H1 (cell line): ENCODE results near the gene SPECC1. TPM values are rescaled to one million over a fixed set of nuclear protein-coding genes. Genes with fewer than 3 reads are reported as not detected.
"Not testable (repeated sequence)": the region's sequence is repeated elsewhere in the genome, so short reads cannot be mapped to it uniquely, and the experiment has no call there.

Experiments used
- CTCF ChIA-PET: fragments of 300-600 bp; sonication (Branson Sonifier 250); formaldehyde crosslinking; loops from one replicate; lab custom pipeline; 2021; ENCODE audit not compliant: partially characterized antibody; lab: Charles Lee
- POLR2A ChIA-PET: fragments of 300-600 bp; sonication (Branson Sonifier 250); formaldehyde crosslinking; loops from one replicate; lab custom pipeline; 2021; ENCODE audit warnings: inconsistent platforms; ENCODE audit not compliant: partially characterized antibody; lab: Charles Lee
- DNase-seq, 2 experiments: peaks; one replicate each; pipeline versions ENCODE4 v3.0.0 to v3.0.0-alpha.2; 2010 to 2022; ENCODE audit warnings: low spot score in 2 of 2, low read depth in 1 of 2, mixed read lengths in 1 of 2
- FAIRE-seq: peaks from 2 replicates; lab custom pipeline; 2011; peaks lifted over from hg19 to GRCh38; lab: Jason Lieb, UNC
- H2AFZ ChIP-seq: 2 replicates; pipeline ENCODE4 v1.8.1; 2012; ENCODE audit warnings: low read length, inconsistent platforms
- H2AK5ac ChIP-seq: 2 replicates; pipeline ENCODE4 v1.6.1; 2013; ENCODE audit warnings: low read depth, low read length
- H2BK120ac ChIP-seq: replicated peaks from 2 replicates; pipeline ENCODE3; 2013; ENCODE audit warnings: low read depth, low read length, inconsistent platforms
- H2BK12ac ChIP-seq: 2 replicates; pipeline ENCODE4 v1.6.1; 2013; ENCODE audit warnings: low read depth, low read length
- H2BK15ac ChIP-seq: 2 replicates; pipeline ENCODE4 v1.6.1; 2013; ENCODE audit warnings: low read length
- H2BK20ac ChIP-seq: 2 replicates; pipeline ENCODE4 v1.6.1; 2013; ENCODE audit warnings: low read length
- H2BK5ac ChIP-seq: 2 replicates; pipeline ENCODE4 v1.6.1; 2013; ENCODE audit warnings: low read depth, low read length
- H3K14ac ChIP-seq: 2 replicates; pipeline ENCODE4 v1.6.1; 2013; ENCODE audit warnings: inconsistent platforms; ENCODE audit not compliant: insufficient read length
- H3K18ac ChIP-seq: 2 replicates; pipeline ENCODE4 v1.6.1; 2013; ENCODE audit warnings: low read length; ENCODE audit errors: extremely low read depth
- H3K23ac ChIP-seq: 2 replicates; pipeline ENCODE4 v1.6.1; 2013; ENCODE audit warnings: inconsistent platforms; ENCODE audit not compliant: insufficient read length
- H3K23me2 ChIP-seq: 2 replicates; pipeline ENCODE4 v1.6.1; 2013; ENCODE audit warnings: low read depth, low read length
- H3K27ac ChIP-seq: 2 replicates; pipeline ENCODE4 v1.6.1; 2011; ENCODE audit warnings: low read depth, low read length, inconsistent platforms
- H3K27me3 ChIP-seq, 4 experiments: replicated peaks in 1 of 4; 1 replicate in 1 of 4; 2 replicates in 3 of 4; pipeline versions ENCODE4 v1.6.1 to v1.8.1; 2011 to 2013; ENCODE audit warnings: low read length in 3 of 4, mild to moderate bottlenecking in 3 of 4, inconsistent platforms in 2 of 4, mixed read lengths in 2 of 4, moderate library complexity in 1 of 4; ENCODE audit not compliant: control insufficient read depth in 3 of 4, insufficient read depth in 3 of 4; ENCODE audit errors: extremely low read depth in 1 of 4
- H3K36me3 ChIP-seq, 4 experiments: 2 replicates each; pipeline versions ENCODE4 v1.6.1 to v1.8.1; 2011 to 2013; ENCODE audit warnings: mild to moderate bottlenecking in 4 of 4, low read length in 3 of 4, moderate library complexity in 2 of 4, control low read depth in 1 of 4, inconsistent platforms in 1 of 4; ENCODE audit not compliant: insufficient read depth in 4 of 4, control insufficient read depth in 2 of 4
- H3K4ac ChIP-seq: replicated peaks from 2 replicates; pipeline ENCODE3; 2013; ENCODE audit warnings: low read length, low read depth, mixed read lengths, inconsistent platforms; ENCODE audit not compliant: insufficient read length
- H3K4me1 ChIP-seq, 4 experiments: replicated peaks in 1 of 4; 1 replicate in 1 of 4; 2 replicates in 3 of 4; pipeline versions ENCODE4 v1.6.1 to v1.8.1; 2011 to 2013; ENCODE audit warnings: low read length in 3 of 4, inconsistent platforms in 2 of 4, mixed read lengths in 1 of 4; ENCODE audit not compliant: insufficient read depth in 4 of 4, control insufficient read depth in 3 of 4
- H3K4me2 ChIP-seq, 2 experiments: 2 replicates each; pipeline versions ENCODE4 v1.6.1 to v1.8.1; 2011 to 2013; ENCODE audit warnings: low read depth in 2 of 2, low read length in 2 of 2, control low read depth in 1 of 2, inconsistent platforms in 1 of 2, mild to moderate bottlenecking in 1 of 2; ENCODE audit not compliant: insufficient read depth in 1 of 2
- H3K4me3 ChIP-seq, 4 experiments: fragments of 200-600, 300-600 bp in 1 of 4; sonication (generic), shearing (Covaris generic), sonication (Bioruptor Twin) in 1 of 4; 2 replicates each; pipeline versions ENCODE4 v1.5.1 to v1.8.1; 2011 to 2016; ENCODE audit warnings: low read length in 4 of 4, low read depth in 3 of 4, control low read depth in 2 of 4, inconsistent platforms in 2 of 4, mild to moderate bottlenecking in 2 of 4, mixed read lengths in 1 of 4, moderate library complexity in 1 of 4; ENCODE audit not compliant: insufficient read depth in 2 of 4; ENCODE audit errors: extremely low read depth in 1 of 4
- H3K56ac ChIP-seq: replicated peaks from 2 replicates; pipeline ENCODE3; 2013; ENCODE audit warnings: low read depth, mild to moderate bottlenecking, mixed read lengths, low read length, inconsistent platforms; ENCODE audit not compliant: insufficient read length
- H3K79me1 ChIP-seq: 2 replicates; pipeline ENCODE4 v1.6.1; 2013; ENCODE audit warnings: low read depth, low read length, control low read depth
- H3K79me2 ChIP-seq, 2 experiments: 2 replicates each; pipeline versions ENCODE4 v1.6.1 to v1.8.1; 2012 to 2013; ENCODE audit warnings: low read length in 2 of 2, mild to moderate bottlenecking in 2 of 2, inconsistent platforms in 1 of 2; ENCODE audit not compliant: insufficient read depth in 2 of 2, control insufficient read depth in 1 of 2
- H3K9ac ChIP-seq, 4 experiments: replicated peaks in 1 of 4; 1 replicate in 1 of 4; 2 replicates in 3 of 4; pipeline versions ENCODE4 v1.6.1 to v1.8.1; 2011 to 2013; ENCODE audit warnings: low read depth in 3 of 4, low read length in 3 of 4, control low read depth in 2 of 4, mild to moderate bottlenecking in 2 of 4, moderate library complexity in 2 of 4, inconsistent platforms in 1 of 4; ENCODE audit errors: extremely low read depth in 1 of 4
- H3K9me3 ChIP-seq, 2 experiments: 2 replicates each; pipeline versions ENCODE4 v1.6.1 to v1.8.1; 2012 to 2013; ENCODE audit warnings: mild to moderate bottlenecking in 2 of 2, moderate library complexity in 2 of 2, control low read depth in 1 of 2, inconsistent platforms in 1 of 2, low read depth in 1 of 2, low read length in 1 of 2, mixed read lengths in 1 of 2; ENCODE audit not compliant: insufficient read depth in 2 of 2
- H4K20me1 ChIP-seq, 2 experiments: replicated peaks in 1 of 2; 2 replicates each; pipeline versions ENCODE3 to v1.8.1; 2011 to 2013; ENCODE audit warnings: inconsistent platforms in 2 of 2, low read length in 2 of 2, mild to moderate bottlenecking in 1 of 2; ENCODE audit not compliant: insufficient read depth in 2 of 2, control insufficient read depth in 1 of 2
- H4K5ac ChIP-seq: 2 replicates; pipeline ENCODE4 v1.6.1; 2013; ENCODE audit warnings: low read length, low read depth, mixed read lengths, inconsistent platforms; ENCODE audit not compliant: insufficient read length
- H4K8ac ChIP-seq: 2 replicates; pipeline ENCODE4 v1.8.0; 2013; ENCODE audit warnings: mild to moderate bottlenecking, moderate library complexity, low read length, inconsistent platforms; ENCODE audit not compliant: insufficient read depth; ENCODE audit errors: extremely low read depth
- H4K91ac ChIP-seq: replicated peaks from 2 replicates; pipeline ENCODE3; 2013; ENCODE audit warnings: low read length, mixed read lengths, inconsistent platforms; ENCODE audit not compliant: insufficient read length
- WGBS, 2 experiments: shearing (Covaris generic) in 1 of 2; methylation state at CpG; one replicate each; pipeline versions ENCODE4 v1.1.6 to v1.1.7; 2013 to 2015; ENCODE audit warnings: low lambda C conversion rate in 2 of 2, mixed read lengths in 2 of 2, inconsistent platforms in 1 of 2, low coverage in 1 of 2, missing lambda C conversion rate in 1 of 2; ENCODE audit not compliant: insufficient replicate concordance in 2 of 2, insufficient coverage in 1 of 2, insufficient read length in 1 of 2; ENCODE audit errors: extremely low coverage in 1 of 2, missing lambda C conversion rate in 1 of 2; 5-methylcytosine and 5-hydroxymethylcytosine counted together
- polyA plus RNA-seq, 7 experiments: library from polyadenylated mRNA; depleted of rRNA in 3 of 7; stranded (reverse) in 5 of 7; unstranded in 2 of 7; fragments of >200 nt in 5 of 7; fragments of 200-250 nt in 2 of 7; gene quantifications; 1 replicate in 5 of 7; 2 replicates in 1 of 7; 4 replicates in 1 of 7; pipeline versions ENCODE4 v1.2.1 to v1.2.3, GENCODE V29; 2011 to 2013; ENCODE audit warnings: missing spikeins in 2 of 7, mixed read lengths in 2 of 7
- total RNA-seq: library from RNA; stranded (reverse); fragmentation: NEBNext Ultra II Directional; extraction: Animal tissue kit (Norgen Biotek cat#: 25700); gene quantifications from 2 replicates; pipeline ENCODE4 v1.2.1, GENCODE V29; 2021

Gene SPECC1
- total and polyA plus RNA-seq, 2 of the 8 experiments (the other 6 are each of a cell fraction or from before 2014, with no cell fraction given), result 35.8 to 87.9 TPM

DNA sequence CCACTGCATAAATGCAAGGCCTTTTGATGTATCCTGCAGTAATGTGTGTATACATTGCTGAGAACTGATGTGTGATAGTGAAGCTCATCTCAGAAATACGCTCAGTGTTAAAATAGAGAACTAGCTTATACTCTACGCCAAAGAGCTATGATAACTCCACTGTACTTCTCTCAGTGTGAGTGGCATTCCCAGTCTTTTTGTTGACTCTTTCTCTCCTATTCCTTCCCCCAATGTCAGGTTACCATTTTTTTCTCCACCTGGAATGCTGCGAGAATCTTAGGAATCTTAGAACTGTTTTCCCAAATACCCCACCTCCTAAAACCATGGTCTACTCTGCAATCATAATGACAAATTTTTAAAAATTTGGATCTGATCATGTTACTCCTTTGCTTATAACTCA, 342.2 kb downstream of the SPECC1 start:
- H3K23me2 ChIP-seq, CTCF ChIA-PET, H3K56ac ChIP-seq, H4K8ac ChIP-seq, H4K5ac ChIP-seq, H2BK15ac ChIP-seq, H4K20me1 ChIP-seq, H3K4ac ChIP-seq, H4K91ac ChIP-seq, H3K4me3 ChIP-seq, H2BK12ac ChIP-seq, POLR2A ChIA-PET, FAIRE-seq, H3K4me2 ChIP-seq, H3K23ac ChIP-seq, H3K27ac ChIP-seq, H3K4me1 ChIP-seq, H3K18ac ChIP-seq, H3K36me3 ChIP-seq, DNase-seq, H2BK120ac ChIP-seq, H2AFZ ChIP-seq, H3K9ac ChIP-seq, H2BK5ac ChIP-seq, H3K9me3 ChIP-seq, H3K27me3 ChIP-seq, H2AK5ac ChIP-seq, H3K79me2 ChIP-seq, H3K79me1 ChIP-seq, H3K14ac ChIP-seq, H2BK20ac ChIP-seq: not testable (repeated sequence)
- no CpG with 5 or more reads among the region's 3 CpGs for WGBS, 2 experiments

DNA sequence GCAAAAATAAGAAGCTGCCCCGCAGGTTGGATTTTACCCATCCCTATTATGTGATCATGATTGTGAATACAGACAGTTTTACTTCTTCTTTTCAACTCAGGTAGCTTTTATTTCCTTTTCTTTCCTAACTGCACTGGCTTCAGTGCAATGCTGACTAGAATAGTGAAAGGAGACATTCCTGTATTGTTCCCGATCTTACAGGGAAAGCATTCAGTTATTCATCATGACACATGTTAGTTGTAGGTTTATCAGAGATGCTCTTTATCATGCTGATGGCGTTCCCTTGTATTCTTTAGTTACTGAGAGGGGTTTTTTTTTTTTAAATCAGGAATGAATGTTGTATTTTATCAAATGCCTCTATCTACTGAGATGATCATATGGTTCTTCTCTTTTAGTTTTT, 343.4 kb downstream of the SPECC1 start:
- H3K79me2 ChIP-seq, H4K5ac ChIP-seq, DNase-seq, POLR2A ChIA-PET, CTCF ChIA-PET, H3K4me2 ChIP-seq, H4K8ac ChIP-seq, H2BK120ac ChIP-seq, H4K91ac ChIP-seq, H3K18ac ChIP-seq, H3K56ac ChIP-seq, H3K4me1 ChIP-seq, H3K9ac ChIP-seq, H3K4ac ChIP-seq, H3K14ac ChIP-seq, H2AK5ac ChIP-seq, H3K9me3 ChIP-seq, H2BK5ac ChIP-seq, H4K20me1 ChIP-seq, H2BK15ac ChIP-seq, H3K23me2 ChIP-seq, H2AFZ ChIP-seq, H2BK12ac ChIP-seq, H3K27ac ChIP-seq, H3K4me3 ChIP-seq, H2BK20ac ChIP-seq, H3K27me3 ChIP-seq, H3K36me3 ChIP-seq, FAIRE-seq, H3K23ac ChIP-seq, H3K79me1 ChIP-seq: not testable (repeated sequence)
- WGBS, 2 experiments, result 81% methylated on average over 3 of the region's 3 CpGs; no CpG with 5 or more reads in 1 of the 2 experiments
